GM21619 (cell line): ENCODE results near the gene VOPP1.
A peak's percentile ranks its signal among the peaks of the same experiment; 100 is the strongest.

ENCODE experiments used
- ATAC-seq: cut with Tn5 transposase; IDR thresholded peaks from one replicate; pipeline ENCODE4 v1.9.1; 2021; ENCODE audit not compliant: unreplicated experiment

VOPP1 gene

GRCh38 chr7:55556031-55556430 lies 16.3 kb downstream of the VOPP1 start:
- peak; percentile 34 for ATAC-seq

GRCh38 chr7:55555160-55555559 lies 17.1 kb downstream of the VOPP1 start:
- no peak for ATAC-seq

GRCh38 chr7:55554038-55554437 lies 18.3 kb downstream of the VOPP1 start:
- no peak for ATAC-seq

DNA sequence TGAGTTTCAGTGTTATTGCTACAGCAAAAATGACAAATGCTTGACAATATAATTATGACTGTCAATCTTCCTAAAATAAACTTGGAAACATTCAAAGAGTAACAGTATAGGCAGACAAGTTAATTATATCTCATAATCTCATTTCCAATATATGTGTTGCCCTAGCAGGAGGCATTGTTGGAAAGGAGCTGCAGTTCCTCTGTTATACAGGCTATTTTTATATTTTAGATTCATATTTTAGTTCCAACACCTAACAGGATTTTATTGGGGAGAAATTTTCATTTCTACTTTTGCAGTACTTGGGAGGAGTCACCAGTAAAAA lies 19.3 kb downstream of the VOPP1 start:
- no peak for ATAC-seq

GRCh38 chr7:55552320-55553023 lies 19.8 kb downstream of the VOPP1 start:
- ATAC-seq, result no peak

- ATAC-seq, result no peak
Measured at GRCh38 chr7:55550841-55551537, 21.3 kb downstream of the VOPP1 start.

GRCh38 chr7:55550010-55550663 lies 22.2 kb downstream of the VOPP1 start:
- ATAC-seq, result no peak

DNA sequence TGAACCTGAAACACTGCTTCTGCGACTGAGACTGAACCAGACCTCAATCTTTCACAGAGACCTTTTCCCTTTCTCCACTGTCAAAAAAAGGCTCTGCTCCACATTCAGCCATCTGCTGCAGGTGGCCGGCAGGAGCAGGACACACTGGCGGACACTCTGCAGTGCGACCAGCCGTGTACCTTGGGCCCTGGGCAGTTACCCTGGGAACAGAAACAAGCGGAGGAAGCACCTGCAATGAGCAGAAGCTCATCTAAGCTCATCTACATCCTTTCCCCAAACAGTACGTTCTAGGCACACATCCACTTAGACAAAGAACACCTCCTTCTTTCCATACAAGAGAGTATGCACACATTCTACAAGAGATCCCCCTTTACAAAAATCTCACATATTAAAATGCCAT lies 22.8 kb downstream of the VOPP1 start:
- ATAC-seq, result peak; percentile 47

- peak; percentile 44 for ATAC-seq
Measured at GRCh38 chr7:55548295-55548731, 24.0 kb downstream of the VOPP1 start.

GRCh38 chr7:55546814-55547213 lies 25.5 kb downstream of the VOPP1 start:
- no peak for ATAC-seq

GRCh38 chr7:55545496-55545895 lies 26.8 kb downstream of the VOPP1 start:
- no peak for ATAC-seq

DNA sequence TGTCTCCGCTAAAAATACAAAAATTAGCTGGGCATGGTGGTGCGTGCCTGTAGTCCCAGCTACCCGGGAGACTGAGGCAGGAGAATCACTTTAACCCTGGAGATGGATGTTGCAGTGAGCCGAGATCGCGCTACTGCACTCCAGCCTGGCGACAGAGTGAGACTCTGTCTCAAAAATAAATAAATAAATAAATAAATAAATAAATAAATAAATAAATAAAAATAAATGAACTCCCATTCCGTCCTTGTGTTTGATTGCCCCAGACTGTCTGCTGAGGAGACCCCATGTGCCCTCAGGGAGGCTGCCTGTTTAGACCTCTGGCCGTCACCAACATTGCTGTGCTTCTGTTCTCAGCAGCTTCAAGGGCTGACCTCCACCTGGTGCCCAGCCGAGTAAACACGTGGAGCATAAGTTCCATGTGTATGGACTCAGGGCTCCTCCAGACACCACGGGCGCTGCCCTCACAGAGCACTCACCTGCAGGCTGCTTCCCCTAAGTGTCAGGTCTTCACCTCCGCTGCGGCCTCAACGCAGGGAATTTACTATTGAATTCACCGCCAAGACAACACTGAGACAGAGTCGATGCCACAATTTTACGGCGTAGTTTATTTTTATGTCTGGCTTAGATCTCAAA lies 32.0 kb downstream of the VOPP1 start:
- ATAC-seq, result no peak

DNA sequence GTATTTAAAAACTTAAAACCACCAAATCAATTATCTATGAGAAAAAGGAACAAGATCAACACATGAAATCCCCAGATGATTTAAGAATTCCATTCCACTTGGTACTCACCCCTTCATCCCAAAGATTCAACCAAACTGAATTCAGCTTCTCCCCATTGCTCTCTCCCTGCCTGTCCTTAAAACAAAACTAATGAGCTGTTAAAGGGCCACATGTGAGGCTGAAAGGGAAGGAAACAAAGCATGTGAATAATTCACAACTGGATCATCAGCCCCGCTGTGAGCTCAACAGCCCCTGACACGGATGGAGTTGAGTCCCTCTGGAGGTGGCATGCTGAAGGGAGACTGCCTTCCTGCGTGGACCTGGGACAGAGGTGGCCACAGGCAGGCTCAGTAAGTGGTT lies 32.9 kb downstream of the VOPP1 start:
- no peak for ATAC-seq

DNA sequence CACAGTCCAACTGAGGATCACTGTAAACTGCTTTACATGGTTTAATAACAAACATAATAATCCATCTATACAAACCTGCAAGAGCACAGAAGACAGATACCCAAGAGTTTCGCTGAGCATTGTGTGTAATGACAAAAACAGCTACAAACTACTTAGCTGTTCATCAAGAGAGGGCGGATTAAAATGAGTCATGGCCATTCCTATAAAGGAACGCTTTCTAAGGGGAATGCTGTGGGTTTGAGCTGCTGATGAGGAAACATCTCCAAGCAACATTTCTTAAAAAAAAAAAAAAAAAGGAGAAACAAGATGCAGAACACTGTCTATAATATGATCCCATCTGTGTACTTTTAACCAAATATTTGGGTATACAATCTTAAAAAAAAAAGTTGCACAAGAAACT lies 33.8 kb downstream of the VOPP1 start:
- ATAC-seq, result no peak

DNA sequence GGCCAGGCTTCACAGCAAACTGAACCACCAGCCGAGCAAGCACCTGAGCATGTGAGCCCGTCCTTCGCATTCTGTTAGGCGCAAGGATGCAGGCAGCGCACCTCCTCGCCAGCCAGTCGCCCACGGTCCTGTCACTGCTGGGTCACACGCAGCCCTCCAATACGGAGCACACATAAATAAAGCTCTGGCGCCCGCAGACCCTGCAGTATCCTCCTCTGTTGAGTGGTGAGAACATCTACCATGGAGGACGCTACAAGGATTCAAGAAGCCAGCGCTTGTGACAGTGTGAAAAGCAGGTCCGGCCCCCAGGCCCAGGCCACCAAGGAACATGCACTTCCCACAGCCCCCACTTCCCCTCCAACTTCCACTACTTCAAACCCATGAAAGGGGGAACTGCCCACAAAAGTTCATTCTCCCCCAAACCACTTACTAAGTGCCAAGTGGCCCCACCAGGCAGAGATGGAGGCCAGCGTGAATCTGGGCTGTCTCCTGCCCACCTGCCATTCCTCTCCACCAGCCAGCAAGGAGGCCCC lies 34.8 kb downstream of the VOPP1 start:
- ATAC-seq, result no peak

DNA sequence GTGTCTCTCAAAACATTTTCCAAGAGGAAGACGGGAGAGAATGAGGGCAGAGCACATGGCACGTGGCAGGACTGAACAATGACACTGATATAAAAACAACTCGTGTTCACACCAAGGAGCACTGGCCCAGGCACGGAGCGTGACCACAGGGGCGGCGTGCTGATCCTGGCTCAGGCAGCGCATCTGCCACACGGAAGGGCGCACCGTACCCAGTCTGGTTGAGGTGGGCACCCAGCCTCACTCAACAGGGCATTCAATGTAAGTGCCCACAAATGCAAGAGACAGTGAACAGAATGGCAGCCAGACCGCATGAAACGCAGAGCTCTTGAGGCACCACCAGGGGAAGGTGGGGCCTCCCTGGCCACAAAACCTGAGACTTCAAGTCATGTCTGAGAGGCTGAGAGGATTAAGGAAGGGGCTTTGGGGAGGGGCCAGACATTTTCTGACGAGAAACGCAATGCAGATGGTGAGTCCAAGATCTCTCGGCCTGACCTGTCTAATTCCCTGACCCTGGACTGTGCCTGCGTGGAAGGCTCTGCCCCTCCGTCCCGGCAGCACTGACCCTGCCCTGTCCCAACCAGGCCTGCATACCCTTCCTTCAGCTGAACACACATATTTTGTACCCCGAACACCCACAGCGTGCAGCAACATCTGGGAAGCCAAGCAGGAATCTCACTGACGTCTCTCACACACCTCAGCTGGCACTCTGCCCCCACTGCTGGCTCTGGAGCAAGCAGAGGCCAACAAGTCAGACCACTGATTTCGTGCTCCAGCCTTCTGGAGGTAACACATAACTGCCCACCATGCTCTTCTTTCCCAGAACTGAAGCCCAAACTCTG lies 35.5 kb downstream of the VOPP1 start:
- ATAC-seq, result no peak

- no peak for ATAC-seq
Measured at GRCh38 chr7:55535617-55536016, 36.7 kb downstream of the VOPP1 start.

- ATAC-seq, result no peak
Measured at GRCh38 chr7:55534916-55535590, 37.2 kb downstream of the VOPP1 start.

DNA sequence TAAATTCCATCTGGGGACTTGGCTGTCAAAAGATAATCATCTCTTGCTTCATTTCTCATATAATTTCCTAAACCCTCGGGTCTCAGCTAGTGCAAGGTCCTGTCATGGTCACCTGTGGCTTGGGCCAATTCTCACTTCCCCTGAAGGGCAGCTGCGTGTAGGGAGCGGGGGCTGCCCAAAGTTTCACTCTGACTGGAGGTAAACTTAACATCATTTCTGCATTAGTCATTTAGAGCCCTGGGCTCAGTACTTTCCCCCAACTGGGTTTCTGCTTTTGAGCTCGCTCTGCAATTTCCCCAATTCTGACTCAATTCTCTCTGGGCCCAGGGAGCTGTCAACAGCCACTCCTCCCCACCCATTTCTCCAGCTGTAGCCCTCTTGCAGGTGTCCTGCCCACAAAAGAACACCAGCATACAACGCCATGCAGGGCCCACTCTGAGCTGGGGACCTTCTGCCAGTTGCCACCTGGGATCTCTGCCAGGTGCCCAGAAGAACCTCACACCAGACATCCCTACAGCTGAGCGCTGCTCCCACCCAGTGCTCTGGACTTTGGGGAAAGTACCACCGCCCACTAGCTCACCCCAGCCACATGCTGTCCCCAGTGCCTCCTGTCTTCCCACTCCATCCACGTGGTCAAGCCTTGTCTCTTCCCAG lies 37.9 kb downstream of the VOPP1 start:
- ATAC-seq, result peak; percentile 61

- ATAC-seq, result no peak
Measured at GRCh38 chr7:55533729-55534080, 38.6 kb downstream of the VOPP1 start.
